Brain microvascular endothelial cell (primary cell): Measurements from ENCODE around the gene PHF2.

ENCODE experiments used
- DNase-seq: peaks from one replicate; pipeline ENCODE4 v3.0.0-alpha.2; 2020
- H3K27ac ChIP-seq: fragments of 250-450 bp; sonication (Bioruptor Pico); 2 replicates; pipeline ENCODE4 v1.5.1; 2020; ENCODE audit warnings: mild to moderate bottlenecking, moderate library complexity
- H3K27me3 ChIP-seq: fragments of 250-450 bp; sonication (Bioruptor Pico); replicated peaks from 2 replicates; pipeline ENCODE4 v1.5.1; 2020; ENCODE audit warnings: mild to moderate bottlenecking
- H3K36me3 ChIP-seq: fragments of 250-450 bp; sonication (Bioruptor Pico); replicated peaks from 2 replicates; pipeline ENCODE4 v1.5.1; 2020; ENCODE audit warnings: mild to moderate bottlenecking
- H3K4me3 ChIP-seq: 2 replicates; pipeline ENCODE4 v1.5.1; 2011; ENCODE audit warnings: low read depth, mild to moderate bottlenecking, control low read depth, low read length, moderate library complexity
- CTCF ChIP-seq: IDR thresholded peaks from 2 replicates; pipeline ENCODE4 v1.5.1; 2011; ENCODE audit warnings: low read depth, mild to moderate bottlenecking, moderate library complexity, low read length, control low read depth, inconsistent platforms; ENCODE audit errors: missing control alignments
- in situ Hi-C: cut with HindIII; loops from 2 replicates; pipeline ENCODE4 v1.10.0; 2017; ENCODE audit warnings: low sequenced_read_pairs, low pct_ligation_motif_present

PHF2 gene

GRCh38 chr9:93586290-93587057, 10.1 kb downstream of the PHF2 start:
- no peak overlapping the region for H3K27ac ChIP-seq
- in situ Hi-C loops: no loop called here
- no peaks in the 10 kb centered on the region for H3K36me3 ChIP-seq
- no peak overlapping the region for H3K4me3 ChIP-seq
- no peaks in the 10 kb centered on the region for H3K27me3 ChIP-seq
- no peak for DNase-seq
- TF ChIP-seq CTCF: no peak

DNA sequence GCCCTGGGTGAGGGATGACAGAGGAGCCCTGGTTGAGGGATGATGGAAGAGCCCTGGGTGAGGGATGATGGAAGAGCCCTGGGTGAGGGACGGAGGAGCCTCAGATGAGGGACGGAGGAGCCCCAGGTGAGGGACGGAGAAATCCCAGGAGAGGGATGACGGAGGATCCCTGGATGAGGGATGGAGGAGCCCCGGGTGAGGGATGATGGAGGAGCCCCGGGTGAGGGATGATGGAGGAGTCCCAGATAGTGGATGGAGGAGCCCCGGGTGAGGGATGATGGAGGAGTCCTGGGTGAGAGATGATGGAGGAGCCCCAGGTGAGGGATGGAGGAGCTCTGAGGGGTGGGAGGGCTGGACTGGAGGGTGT, 10.9 kb downstream of the PHF2 start:
- DNase-seq: no peak
- in situ Hi-C loops: no loop called here
- no peak overlapping the region for H3K4me3 ChIP-seq
- H3K36me3 ChIP-seq: no peaks in the 10 kb centered on the region
- TF ChIP-seq CTCF: no peak
- no peak overlapping the region for H3K27ac ChIP-seq
- H3K27me3 ChIP-seq: no peaks in the 10 kb centered on the region

- Histone ChIP-seq H3K27ac (no peak overlapping the region), H3K36me3 (no peaks in the 10 kb centered on the region), H3K27me3 (no peaks in the 10 kb centered on the region), H3K4me3 (no peak overlapping the region)
- no peak for DNase-seq
- in situ Hi-C loops: no loop called here
- peak; percentile 52 for TF ChIP-seq CTCF
Measured at GRCh38 chr9:93587651-93588347, 11.4 kb downstream of the PHF2 start.

DNA sequence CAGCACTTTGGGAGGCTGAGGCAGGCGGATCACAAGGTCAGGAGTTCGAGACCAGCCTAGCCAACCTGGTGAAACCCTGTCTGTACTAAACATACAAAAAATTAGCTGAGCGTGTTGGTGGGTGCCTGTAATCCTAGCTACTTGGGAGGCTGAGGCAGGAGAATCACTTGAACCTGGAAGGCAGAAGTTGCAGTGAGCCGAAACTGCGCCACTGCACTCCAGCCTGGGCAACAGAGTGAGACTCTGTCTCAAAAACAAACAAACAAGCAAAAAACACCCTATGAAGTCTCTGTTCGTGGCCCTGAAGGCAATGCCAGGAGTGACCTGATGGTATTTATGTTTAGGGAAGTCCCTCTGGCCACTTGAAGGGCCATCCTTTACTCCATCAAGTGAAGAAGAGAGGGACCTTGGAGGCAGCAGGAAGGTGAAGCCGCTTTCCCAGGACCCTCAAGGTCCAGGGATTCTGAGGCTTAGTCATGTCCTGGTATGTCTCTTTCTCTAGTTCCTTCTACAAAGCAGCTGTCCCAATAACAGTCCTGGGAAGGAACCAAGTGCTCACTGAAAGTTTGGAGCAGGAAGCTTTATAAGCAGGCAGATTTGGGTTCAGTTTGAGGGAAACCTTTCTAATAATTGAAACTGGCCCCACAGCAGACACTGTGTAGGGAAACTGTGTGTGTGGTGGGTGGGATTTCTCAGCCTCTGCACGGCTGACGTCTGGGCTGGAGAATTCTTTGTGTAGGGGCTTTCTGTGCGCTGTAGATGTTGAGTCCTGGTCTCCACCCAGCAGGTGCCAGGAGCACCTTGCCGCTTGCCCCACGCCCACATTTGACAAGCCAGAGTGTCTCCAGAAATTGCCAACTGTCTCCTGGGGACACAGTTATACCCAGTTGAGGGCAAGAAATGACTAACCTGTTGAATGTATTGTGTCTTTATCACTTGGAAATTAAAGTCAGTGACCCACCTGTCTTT, 12.5 kb downstream of the PHF2 start:
- Histone ChIP-seq H3K36me3 (no peaks in the 10 kb centered on the region), H3K4me3 (no peak overlapping the region), H3K27me3 (no peaks in the 10 kb centered on the region), H3K27ac (no peak overlapping the region)
- in situ Hi-C loops: no loop called here
- peak; percentile 17 for DNase-seq
- TF ChIP-seq CTCF: no peak

- no peak overlapping the region for H3K27ac ChIP-seq
- H3K4me3 ChIP-seq: no peak overlapping the region
- TF ChIP-seq CTCF: no peak
- H3K27me3 ChIP-seq: no peaks in the 10 kb centered on the region
- in situ Hi-C loops: no loop called here
- DNase-seq: peak; percentile 40
- no peaks in the 10 kb centered on the region for H3K36me3 ChIP-seq
Measured at GRCh38 chr9:93589688-93590087, 13.3 kb downstream of the PHF2 start.
